Neural cell (in vitro differentiated cells): ENCODE data around the gene DCLK1.

Experiments used
- EP300 ChIP-seq: fragments of 450-650 bp; conservative IDR thresholded peaks from 2 replicates; pipeline ENCODE4 v1.6.1; 2014; ENCODE audit warnings: antibody characterized with exemption, mild to moderate bottlenecking, moderate library complexity; ENCODE audit not compliant: poor library complexity, severe bottlenecking
- POLR2AphosphoS5 ChIP-seq: IDR thresholded peaks from 2 replicates; pipeline ENCODE4 v1.6.1; 2012
- TAF1 ChIP-seq: IDR thresholded peaks from 2 replicates; pipeline ENCODE4 v1.6.1; 2012; ENCODE audit warnings: low read depth
- TF ChIP-seq, protein P1 (sequence below): fragments of 450-650 bp; IDR thresholded peaks from 2 replicates; pipeline ENCODE4 v1.5.1; 2014; ENCODE audit warnings: antibody characterized with exemption, mild to moderate bottlenecking, moderate library complexity; ENCODE audit not compliant: poor library complexity, severe bottlenecking

- TF ChIP-seq, protein P1, sequence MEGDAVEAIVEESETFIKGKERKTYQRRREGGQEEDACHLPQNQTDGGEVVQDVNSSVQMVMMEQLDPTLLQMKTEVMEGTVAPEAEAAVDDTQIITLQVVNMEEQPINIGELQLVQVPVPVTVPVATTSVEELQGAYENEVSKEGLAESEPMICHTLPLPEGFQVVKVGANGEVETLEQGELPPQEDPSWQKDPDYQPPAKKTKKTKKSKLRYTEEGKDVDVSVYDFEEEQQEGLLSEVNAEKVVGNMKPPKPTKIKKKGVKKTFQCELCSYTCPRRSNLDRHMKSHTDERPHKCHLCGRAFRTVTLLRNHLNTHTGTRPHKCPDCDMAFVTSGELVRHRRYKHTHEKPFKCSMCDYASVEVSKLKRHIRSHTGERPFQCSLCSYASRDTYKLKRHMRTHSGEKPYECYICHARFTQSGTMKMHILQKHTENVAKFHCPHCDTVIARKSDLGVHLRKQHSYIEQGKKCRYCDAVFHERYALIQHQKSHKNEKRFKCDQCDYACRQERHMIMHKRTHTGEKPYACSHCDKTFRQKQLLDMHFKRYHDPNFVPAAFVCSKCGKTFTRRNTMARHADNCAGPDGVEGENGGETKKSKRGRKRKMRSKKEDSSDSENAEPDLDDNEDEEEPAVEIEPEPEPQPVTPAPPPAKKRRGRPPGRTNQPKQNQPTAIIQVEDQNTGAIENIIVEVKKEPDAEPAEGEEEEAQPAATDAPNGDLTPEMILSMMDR: no peak
- TF ChIP-seq POLR2AphosphoS5: no peak
- TF ChIP-seq TAF1: no peak
- TF ChIP-seq EP300: no peak
Observed at GRCh38 chr13:36175621-36176020, 44.4 kb upstream of the DCLK1 start.
